Stimulated activated CD4-positive, alpha-beta T cell treated with anti-CD3 and anti-CD28 coated beads, TNF-alpha, amount 100 ng/mL, for 48 hours (primary cell): ENCODE results near the gene TMEM202.
"Not testable (repeated sequence)": the region's sequence is repeated elsewhere in the genome, so short reads cannot be mapped to it uniquely, and the experiment has no call there.

ENCODE experiments used
- DNase-seq, 3 donors: peaks; one replicate each; pipeline ENCODE4 v3.0.0-alpha.2; 2020; ENCODE audit warnings: low read depth in 3 of 3

TMEM202 gene

GRCh38 chr15:72402726-72403125, 4.6 kb downstream of the TMEM202 start:
- DNase-seq, result no peak

GRCh38 chr15:72404356-72404755, 6.3 kb downstream of the TMEM202 start:
- DNase-seq, result no peak

GRCh38 chr15:72404841-72405240, 6.7 kb downstream of the TMEM202 start:
- DNase-seq, result no peak

- no peak for DNase-seq
These were observed 8.8 kb downstream of the TMEM202 start for GRCh38 chr15:72406936-72407335.

GRCh38 chr15:72411111-72411510, 13.0 kb downstream of the TMEM202 start:
- DNase-seq, result no peak

GRCh38 chr15:72411544-72411943, 13.4 kb downstream of the TMEM202 start:
- no peak for DNase-seq

GRCh38 chr15:72413337-72413736, 15.2 kb downstream of the TMEM202 start:
- not testable (repeated sequence) for DNase-seq

GRCh38 chr15:72415304-72415703, 17.2 kb downstream of the TMEM202 start:
- no peak for DNase-seq

GRCh38 chr15:72419768-72420167, 21.7 kb downstream of the TMEM202 start:
- DNase-seq, result not testable (repeated sequence)

- DNase-seq, result no peak
These were observed 22.5 kb downstream of the TMEM202 start for GRCh38 chr15:72420576-72420975.

- DNase-seq, result no peak
These were observed 23.4 kb downstream of the TMEM202 start for GRCh38 chr15:72421484-72421883.

- DNase-seq, result no peak
These were observed 25.2 kb downstream of the TMEM202 start for GRCh38 chr15:72423256-72423655.

GRCh38 chr15:72426753-72427152, 28.6 kb downstream of the TMEM202 start:
- no peak for DNase-seq

GRCh38 chr15:72437650-72438316, 39.7 kb downstream of the TMEM202 start:
- DNase-seq, result no peak

- not testable (repeated sequence) for DNase-seq
These were observed 44.7 kb downstream of the TMEM202 start for GRCh38 chr15:72442848-72443247.

GRCh38 chr15:72445426-72445825, 47.3 kb downstream of the TMEM202 start:
- DNase-seq, result no peak

GRCh38 chr15:72450805-72451204, 52.7 kb downstream of the TMEM202 start:
- no peak for DNase-seq

- no peak for DNase-seq
These were observed 53.1 kb downstream of the TMEM202 start for GRCh38 chr15:72451224-72451623.

- DNase-seq, result no peak
These were observed 58.6 kb downstream of the TMEM202 start for GRCh38 chr15:72456684-72457083.
